OCI-LY7 (cell line): Measurements from ENCODE around the gene F2RL3. TPM values are rescaled to one million over a fixed set of nuclear protein-coding genes. Genes with fewer than 3 reads are reported as not detected.

ENCODE experiments used
- BruUV-seq: library from RNA; stranded (reverse); fragments of 400-500 nt; replicated peaks from 2 replicates; lab custom pipeline; 2021; lab: Mats Ljungman, UMichigan
- CTCF ChIA-PET: fragments of 300-600 bp; sonication (Branson Sonifier 250); formaldehyde crosslinking; loops from one replicate; lab custom pipeline; 2022; ENCODE audit warnings: antibody characterized with exemption; ENCODE audit not compliant: unreplicated experiment; lab: Charles Lee
- POLR2A ChIA-PET: fragments of 300-600 bp; sonication (Branson Sonifier 250); formaldehyde crosslinking; loops from one replicate; lab custom pipeline; 2022; ENCODE audit warnings: antibody characterized with exemption; lab: Charles Lee
- DNase-seq: peaks from one replicate; pipeline ENCODE4 v3.0.0-alpha.2; 2015; ENCODE audit warnings: low spot score
- H2AFZ ChIP-seq: fragments of 200-600 bp; sonication (generic), shearing (Covaris generic); 2 replicates; pipeline ENCODE4 v1.6.1; 2014; ENCODE audit warnings: mild to moderate bottlenecking, antibody characterized with exemption, low read length, moderate library complexity
- H3K27ac ChIP-seq: fragments of 200-600 bp; sonication (generic); 2 replicates; pipeline ENCODE4 v1.5.1; 2014; ENCODE audit warnings: mixed run types, low read depth, mild to moderate bottlenecking, moderate library complexity, low read length, inconsistent platforms; ENCODE audit not compliant: poor library complexity, severe bottlenecking
- H3K36me3 ChIP-seq: fragments of 200-600 bp; sonication (generic); 2 replicates; pipeline ENCODE4 v1.6.1; 2014; ENCODE audit warnings: mild to moderate bottlenecking, antibody characterized with exemption, low read length, moderate library complexity, mixed read lengths; ENCODE audit not compliant: insufficient read depth
- H3K4me1 ChIP-seq: fragments of 200-600 bp; sonication (generic); 2 replicates; pipeline ENCODE4 v1.5.1; 2014; ENCODE audit warnings: mild to moderate bottlenecking, low read length; ENCODE audit not compliant: insufficient read depth, poor library complexity, severe bottlenecking
- H3K4me2 ChIP-seq: fragments of 200-600 bp; sonication (generic); 2 replicates; pipeline ENCODE4 v1.6.1; 2014; ENCODE audit warnings: mild to moderate bottlenecking, low read length
- H3K4me3 ChIP-seq: fragments of 200-600 bp; sonication (generic); 2 replicates; pipeline ENCODE4 v1.5.1; 2014; ENCODE audit warnings: mild to moderate bottlenecking, low read depth, low read length; ENCODE audit not compliant: poor library complexity, severe bottlenecking
- H3K79me2 ChIP-seq: fragments of 200-600 bp; sonication (generic); 2 replicates; pipeline ENCODE4 v1.6.1; 2016; ENCODE audit warnings: low read depth, mild to moderate bottlenecking, low read length, moderate library complexity, mixed read lengths; ENCODE audit not compliant: insufficient read depth
- H3K9me2 ChIP-seq: fragments of 200-600 bp; sonication (generic); 2 replicates; pipeline ENCODE4 v1.6.1; 2016; ENCODE audit warnings: mild to moderate bottlenecking, low read length, mixed read lengths; ENCODE audit not compliant: insufficient read depth
- H3K9me3 ChIP-seq: fragments of 200-600 bp; sonication (generic); 2 replicates; pipeline ENCODE4 v1.6.1; 2014; ENCODE audit warnings: mild to moderate bottlenecking, mixed run types, low read length, mixed read lengths
- H4K20me1 ChIP-seq: fragments of 200-600 bp; sonication (generic); 2 replicates; pipeline ENCODE4 v1.6.1; 2014; ENCODE audit warnings: mild to moderate bottlenecking, antibody characterized with exemption, low read length, moderate library complexity, mixed read lengths; ENCODE audit not compliant: insufficient read depth
- CTCF ChIP-seq: fragments of 200-600 bp; sonication (generic); conservative IDR thresholded peaks from 2 replicates; pipeline ENCODE4 v1.5.1; 2014; ENCODE audit warnings: mild to moderate bottlenecking, antibody characterized with exemption, low read length, moderate library complexity, mixed read lengths
- EZH2phosphoT487 ChIP-seq: fragments of 200-600 bp; sonication (generic); IDR thresholded peaks from 2 replicates; pipeline ENCODE4 v1.6.1; 2018; ENCODE audit warnings: low read depth, borderline replicate concordance, mild to moderate bottlenecking, mixed run types, antibody characterized with exemption, low read length, moderate library complexity, mixed read lengths
- intact Hi-C: fragments of 100-400 bp; cut with micrococcal nuclease; formaldehyde crosslinking; loops from one replicate; pipeline ENCODE4 v1.10.0; 2022; ENCODE audit not compliant: unreplicated experiment
- total RNA-seq, 2 experiments: library from RNA; depleted of rRNA in 1 of 2; stranded (reverse); fragments of >200 nt in 1 of 2; shearing (Covaris generic) in 1 of 2; gene quantifications; 2 replicates each; pipeline ENCODE4 v1.2.3, GENCODE V29; 2014 to 2022

F2RL3 gene
- total RNA-seq, 2 experiments from 2014 or later, result 0.10 TPM; not detected in 1

- ChIA-PET POLR2A (no interaction called here), CTCF (no interaction called here)
Observed at GRCh38 chr19:16922949-16923348, 34.1 kb downstream of the F2RL3 start.

GRCh38 chr19:16927883-16928282, 39.1 kb downstream of the F2RL3 start:
- TF ChIP-seq EZH2phosphoT487, result no peak
- TF ChIP-seq CTCF, result no peak
- H3K9me3 ChIP-seq, result no peaks in the 10 kb centered on the region
- H3K79me2 ChIP-seq, result no peaks in the 10 kb centered on the region
- H3K36me3 ChIP-seq, result no peaks in the 10 kb centered on the region
- ChIA-PET CTCF (no interaction called here), POLR2A (no interaction called here)
- no peak overlapping the region for H3K4me2 ChIP-seq
- no peak overlapping the region for H3K4me3 ChIP-seq
- no peak overlapping the region for H2AFZ ChIP-seq
- H3K4me1 ChIP-seq, result no peaks in the 10 kb centered on the region
- DNase-seq, result no peak
- no peak overlapping the region for H3K27ac ChIP-seq
- BruUV-seq, result no TSS peak
- no peaks in the 10 kb centered on the region for H4K20me1 ChIP-seq
- intact Hi-C loops, result no loop called here
- no peaks in the 10 kb centered on the region for H3K9me2 ChIP-seq

More at GRCh38 chr19:16922949-16923348, 34.1 kb downstream of the F2RL3 start:
- H3K36me3 ChIP-seq, result no peaks in the 10 kb centered on the region
- no TSS peak for BruUV-seq
- H3K4me1 ChIP-seq, result no peaks in the 10 kb centered on the region
- no peaks in the 10 kb centered on the region for H3K79me2 ChIP-seq
- no peak overlapping the region for H2AFZ ChIP-seq
- H3K9me3 ChIP-seq, result no peaks in the 10 kb centered on the region
- DNase-seq, result no peak
- H4K20me1 ChIP-seq, result no peaks in the 10 kb centered on the region
- H3K27ac ChIP-seq, result no peak overlapping the region
- H3K9me2 ChIP-seq, result no peaks in the 10 kb centered on the region
- H3K4me2 ChIP-seq, result no peak overlapping the region
- intact Hi-C loops, result no loop called here
- no peak overlapping the region for H3K4me3 ChIP-seq
- TF ChIP-seq EZH2phosphoT487 (no peak), CTCF (no peak)

GRCh38 chr19:16928351-16928750, 39.6 kb downstream of the F2RL3 start:
- ChIA-PET POLR2A (interaction anchor here (0.7 kb wide), 1 partner anchor 209 kb away, joined by 3 read pairs; the partner anchor contains the start of gene NWD1), CTCF (interaction anchor here (0.7 kb wide), 1 partner anchor 11 kb away, joined by 4 read pairs; no protein-coding TSS in a partner anchor)
- Histone ChIP-seq H3K79me2 (no peaks in the 10 kb centered on the region), H3K36me3 (no peaks in the 10 kb centered on the region), H3K9me3 (peaks cover 2% of the 10 kb centered on the region), H3K4me3 (no peak overlapping the region), H3K9me2 (no peaks in the 10 kb centered on the region), H3K27ac (no peak overlapping the region), H4K20me1 (no peaks in the 10 kb centered on the region), H2AFZ (no peak overlapping the region), H3K4me2 (no peak overlapping the region), H3K4me1 (no peaks in the 10 kb centered on the region)
- no TSS peak for BruUV-seq
- DNase-seq, result no peak
- TF ChIP-seq CTCF, result no peak
- TF ChIP-seq EZH2phosphoT487, result no peak
- intact Hi-C loops, result no loop called here
